K562 (cell line): ENCODE data around the gene PRC1.

Experiments used
- CTCF ChIP-seq, 3 experiments: IDR thresholded peaks in 2 of 3; conservative IDR thresholded peaks in 1 of 3; 2 replicates each; pipeline ENCODE4 v1.5.1; 2011 to 2012; ENCODE audit warnings: low read length in 3 of 3, mild to moderate bottlenecking in 3 of 3, control low read depth in 2 of 3, improper control_type of control experiment in 1 of 3, inconsistent platforms in 1 of 3, low read depth in 1 of 3, mixed read lengths in 1 of 3, moderate library complexity in 1 of 3; ENCODE audit not compliant: insufficient read depth in 2 of 3
- NFIC ChIP-seq: fragments of 450-650 bp; IDR thresholded peaks from 2 replicates; pipeline ENCODE4 v1.6.1; 2017; ENCODE audit warnings: mild to moderate bottlenecking, inconsistent platforms
- SMARCE1 ChIP-seq: fragments of 450-650 bp; IDR thresholded peaks from 2 replicates; pipeline ENCODE4 v1.7.1; 2016; ENCODE audit warnings: mild to moderate bottlenecking
- TAF15 ChIP-seq: fragments of 200-400 bp; formaldehyde crosslinking; IDR thresholded peaks from 2 replicates; pipeline ENCODE4 v1.6.1; 2017; ENCODE audit warnings: mild to moderate bottlenecking, low read depth, low read length, moderate library complexity
- TSHZ1 ChIP-seq: fragments of 250-450 bp; sonication (Bioruptor Pico); IDR thresholded peaks from 2 replicates; pipeline ENCODE4 v1.4.0; 2020; ENCODE audit warnings: mild to moderate bottlenecking, moderate library complexity

GRCh38 chr15:90931828-90932659, 62.3 kb downstream of the PRC1 start, which contains the start of gene HDDC3:
- TF ChIP-seq CTCF (IDR thresholded peaks at IDR 0.05 in 2 of 3, conservative IDR thresholded peaks at IDR 0.05 in 1 of 3; ENCODE audit: insufficient read depth in 2 of 3, low read depth in 1 of 3, low read length in 3 of 3) = peak; percentile 92 to 98 (median 98)
- TF ChIP-seq NFIC = peak; percentile 43
- no peak for TF ChIP-seq SMARCE1
- TF ChIP-seq TAF15 = no peak
- TF ChIP-seq TSHZ1 (CRISPR knock-in tag) = 0 out of 2 replicates have a peak, but pooled peaks have one; percentile 20
